Mucosa of stomach (tissue), 1 donor: ENCODE measurements around the gene CACNA2D2.

ENCODE experiments used
- H3K27me3 ChIP-seq: one replicate; pipeline ENCODE4 v1.7.0; 2013; ENCODE audit warnings: mild to moderate bottlenecking, low read length; ENCODE audit not compliant: control insufficient read depth, insufficient read depth
- H3K36me3 ChIP-seq: one replicate; pipeline ENCODE4 v1.7.0; 2013; ENCODE audit warnings: low read length; ENCODE audit not compliant: control insufficient read depth, insufficient read depth
- H3K4me1 ChIP-seq: one replicate; pipeline ENCODE4 v1.7.0; 2013; ENCODE audit warnings: mild to moderate bottlenecking, low read length; ENCODE audit not compliant: control insufficient read depth, insufficient read depth
- H3K4me3 ChIP-seq: one replicate; pipeline ENCODE4 v1.7.0; 2013; ENCODE audit warnings: low read length
- H3K9ac ChIP-seq: one replicate; pipeline ENCODE4 v1.7.0; 2013; ENCODE audit warnings: mild to moderate bottlenecking, low read length, moderate library complexity
- H3K9me3 ChIP-seq: one replicate; pipeline ENCODE4 v1.7.0; 2013; ENCODE audit warnings: mild to moderate bottlenecking, low read length, moderate library complexity; ENCODE audit not compliant: control insufficient read depth
- donor health status: Pancreatic carcinoma.

Gene CACNA2D2

GRCh38 chr3:50444782-50445181, 58.7 kb downstream of the CACNA2D2 start:
- Histone ChIP-seq H3K4me1 (peaks cover 62% of the 10 kb centered on the region), H3K27me3 (no peaks in the 10 kb centered on the region), H3K36me3 (no peaks in the 10 kb centered on the region), H3K9ac (no peak overlapping the region), H3K9me3 (no peaks in the 10 kb centered on the region), H3K4me3 (no peak overlapping the region)

GRCh38 chr3:50444213-50444612, 59.2 kb downstream of the CACNA2D2 start:
- Histone ChIP-seq H3K27me3 (no peaks in the 10 kb centered on the region), H3K9ac (no peak overlapping the region), H3K9me3 (no peaks in the 10 kb centered on the region), H3K4me3 (no peak overlapping the region), H3K4me1 (peaks cover 60% of the 10 kb centered on the region), H3K36me3 (no peaks in the 10 kb centered on the region)

GRCh38 chr3:50442945-50443579, 60.4 kb downstream of the CACNA2D2 start:
- Histone ChIP-seq H3K9me3 (no peaks in the 10 kb centered on the region), H3K36me3 (no peaks in the 10 kb centered on the region), H3K27me3 (no peaks in the 10 kb centered on the region), H3K4me1 (peaks cover 59% of the 10 kb centered on the region), H3K4me3 (no peak overlapping the region), H3K9ac (no peak overlapping the region)

- Histone ChIP-seq H3K27me3 (no peaks in the 10 kb centered on the region), H3K9me3 (no peaks in the 10 kb centered on the region), H3K4me1 (peaks cover 45% of the 10 kb centered on the region), H3K9ac (no peak overlapping the region), H3K36me3 (no peaks in the 10 kb centered on the region), H3K4me3 (no peak overlapping the region)
These were observed 61.8 kb downstream of the CACNA2D2 start for GRCh38 chr3:50441424-50442217.

- H3K36me3 ChIP-seq, result no peaks in the 10 kb centered on the region
- H3K4me3 ChIP-seq, result no peak overlapping the region
- no peaks in the 10 kb centered on the region for H3K27me3 ChIP-seq
- H3K9ac ChIP-seq, result no peak overlapping the region
- H3K9me3 ChIP-seq, result no peaks in the 10 kb centered on the region
- peaks cover 11% of the 10 kb centered on the region for H3K4me1 ChIP-seq
These were observed 67.2 kb downstream of the CACNA2D2 start for GRCh38 chr3:50436114-50436674.

- no peaks in the 10 kb centered on the region for H3K9me3 ChIP-seq
- no peak overlapping the region for H3K4me3 ChIP-seq
- H3K4me1 ChIP-seq, result peaks cover 11% of the 10 kb centered on the region
- H3K27me3 ChIP-seq, result no peaks in the 10 kb centered on the region
- H3K36me3 ChIP-seq, result no peaks in the 10 kb centered on the region
- no peak overlapping the region for H3K9ac ChIP-seq
These were observed 67.9 kb downstream of the CACNA2D2 start for GRCh38 chr3:50435371-50436113.

- Histone ChIP-seq H3K4me3 (no peak overlapping the region), H3K9ac (no peak overlapping the region), H3K9me3 (no peaks in the 10 kb centered on the region), H3K27me3 (no peaks in the 10 kb centered on the region), H3K4me1 (peaks cover 11% of the 10 kb centered on the region), H3K36me3 (no peaks in the 10 kb centered on the region)
These were observed 69.5 kb downstream of the CACNA2D2 start for GRCh38 chr3:50433954-50434353.

- Histone ChIP-seq H3K36me3 (no peaks in the 10 kb centered on the region), H3K4me3 (no peak overlapping the region), H3K9me3 (no peaks in the 10 kb centered on the region), H3K9ac (no peak overlapping the region), H3K27me3 (no peaks in the 10 kb centered on the region), H3K4me1 (peaks cover 18% of the 10 kb centered on the region)
These were observed 72.4 kb downstream of the CACNA2D2 start for GRCh38 chr3:50430950-50431435.

- no peaks in the 10 kb centered on the region for H3K27me3 ChIP-seq
- no peaks in the 10 kb centered on the region for H3K36me3 ChIP-seq
- H3K9me3 ChIP-seq, result no peaks in the 10 kb centered on the region
- peaks cover 23% of the 10 kb centered on the region for H3K4me1 ChIP-seq
- H3K9ac ChIP-seq, result no peak overlapping the region
- no peak overlapping the region for H3K4me3 ChIP-seq
These were observed 73.2 kb downstream of the CACNA2D2 start for GRCh38 chr3:50430191-50430590.

GRCh38 chr3:50428007-50428633, 75.3 kb downstream of the CACNA2D2 start:
- Histone ChIP-seq H3K9me3 (no peaks in the 10 kb centered on the region), H3K27me3 (no peaks in the 10 kb centered on the region), H3K4me3 (no peak overlapping the region), H3K4me1 (peaks cover 25% of the 10 kb centered on the region), H3K9ac (no peak overlapping the region), H3K36me3 (no peaks in the 10 kb centered on the region)

GRCh38 chr3:50427217-50427616, 76.2 kb downstream of the CACNA2D2 start:
- Histone ChIP-seq H3K4me1 (peaks cover 31% of the 10 kb centered on the region), H3K36me3 (no peaks in the 10 kb centered on the region), H3K4me3 (no peak overlapping the region), H3K27me3 (no peaks in the 10 kb centered on the region), H3K9ac (no peak overlapping the region), H3K9me3 (no peaks in the 10 kb centered on the region)
